Measurements from ENCODE around the gene GPR137B.
"Not testable (repeated sequence)": the region's sequence is repeated elsewhere in the genome, so short reads cannot be mapped to it uniquely, and the experiment has no call there.

Gene GPR137B

GRCh38 chr1:236147521-236148469 lies 5.5 kb downstream of the GPR137B start:
- Mint-ChIP-seq H3K27me3 (no peaks in the 10 kb centered on the region), H3K4me3 (no peak overlapping the region), H3K27ac (no peak overlapping the region), H3K9me3 (ENCODE audit: low read depth) (no peaks in the 10 kb centered on the region), H3K36me3 (no peaks in the 10 kb centered on the region), H3K4me1 (ENCODE audit: low read depth) (peaks cover 51% of the 10 kb centered on the region)

- H3K4me1 Mint-ChIP-seq (ENCODE audit: low read depth), result peaks cover 48% of the 10 kb centered on the region
- H3K27me3 Mint-ChIP-seq, result no peaks in the 10 kb centered on the region
- no peak overlapping the region for H3K4me3 Mint-ChIP-seq
- no peaks in the 10 kb centered on the region for H3K9me3 Mint-ChIP-seq (ENCODE audit: low read depth)
- H3K27ac Mint-ChIP-seq, result no peak overlapping the region
- H3K36me3 Mint-ChIP-seq, result no peaks in the 10 kb centered on the region
Observed at GRCh38 chr1:236148470-236148845, 6.1 kb downstream of the GPR137B start.

GRCh38 chr1:236149003-236149595 lies 6.8 kb downstream of the GPR137B start:
- Mint-ChIP-seq H3K36me3 (no peaks in the 10 kb centered on the region), H3K9me3 (ENCODE audit: low read depth) (no peaks in the 10 kb centered on the region), H3K4me1 (ENCODE audit: low read depth) (peaks cover 41% of the 10 kb centered on the region), H3K27me3 (no peaks in the 10 kb centered on the region), H3K4me3 (no peak overlapping the region), H3K27ac (no peak overlapping the region)

GRCh38 chr1:236149696-236150228 lies 7.4 kb downstream of the GPR137B start:
- no peaks in the 10 kb centered on the region for H3K36me3 Mint-ChIP-seq
- H3K4me1 Mint-ChIP-seq (ENCODE audit: low read depth), result peaks cover 35% of the 10 kb centered on the region
- H3K27ac Mint-ChIP-seq, result no peak overlapping the region

GRCh38 chr1:236150311-236150955 lies 8.1 kb downstream of the GPR137B start:
- H3K36me3 Mint-ChIP-seq, result no peaks in the 10 kb centered on the region
- H3K27me3 Mint-ChIP-seq, result no peaks in the 10 kb centered on the region
- H3K9me3 Mint-ChIP-seq (ENCODE audit: low read depth), result no peaks in the 10 kb centered on the region
- H3K4me1 Mint-ChIP-seq (ENCODE audit: low read depth), result peaks cover 31% of the 10 kb centered on the region
- no peak overlapping the region for H3K4me3 Mint-ChIP-seq
- H3K27ac Mint-ChIP-seq, result no peak overlapping the region

More at GRCh38 chr1:236149696-236150228, 7.4 kb downstream of the GPR137B start:
- Mint-ChIP-seq H3K4me3 (no peak overlapping the region), H3K9me3 (ENCODE audit: low read depth) (no peaks in the 10 kb centered on the region), H3K27me3 (no peaks in the 10 kb centered on the region)

GRCh38 chr1:236150986-236151385 lies 8.6 kb downstream of the GPR137B start:
- no peak overlapping the region for H3K4me3 Mint-ChIP-seq
- no peaks in the 10 kb centered on the region for H3K27me3 Mint-ChIP-seq
- H3K36me3 Mint-ChIP-seq, result no peaks in the 10 kb centered on the region
- peaks cover 32% of the 10 kb centered on the region for H3K4me1 Mint-ChIP-seq (ENCODE audit: low read depth)
- H3K27ac Mint-ChIP-seq, result no peak overlapping the region
- no peaks in the 10 kb centered on the region for H3K9me3 Mint-ChIP-seq (ENCODE audit: low read depth)

- H3K36me3 Mint-ChIP-seq, result no peaks in the 10 kb centered on the region
- peaks cover 30% of the 10 kb centered on the region for H3K4me1 Mint-ChIP-seq (ENCODE audit: low read depth)
- H3K4me3 Mint-ChIP-seq, result no peak overlapping the region
- H3K9me3 Mint-ChIP-seq (ENCODE audit: low read depth), result no peaks in the 10 kb centered on the region
- no peaks in the 10 kb centered on the region for H3K27me3 Mint-ChIP-seq
- no peak overlapping the region for H3K27ac Mint-ChIP-seq
Observed at GRCh38 chr1:236151739-236152424, 9.5 kb downstream of the GPR137B start.

GRCh38 chr1:236154126-236154525 lies 11.8 kb downstream of the GPR137B start:
- Mint-ChIP-seq H3K36me3 (peaks cover 3% of the 10 kb centered on the region), H3K4me3 (no peak overlapping the region), H3K27me3 (no peaks in the 10 kb centered on the region), H3K27ac (no peak overlapping the region), H3K4me1 (ENCODE audit: low read depth) (peaks cover 23% of the 10 kb centered on the region), H3K9me3 (ENCODE audit: low read depth) (no peaks in the 10 kb centered on the region)

GRCh38 chr1:236154671-236155398 lies 12.5 kb downstream of the GPR137B start:
- no peak overlapping the region for H3K4me3 Mint-ChIP-seq
- no peaks in the 10 kb centered on the region for H3K27me3 Mint-ChIP-seq
- H3K4me1 Mint-ChIP-seq (ENCODE audit: low read depth), result peaks cover 19% of the 10 kb centered on the region
- H3K27ac Mint-ChIP-seq, result no peak overlapping the region
- no peaks in the 10 kb centered on the region for H3K9me3 Mint-ChIP-seq (ENCODE audit: low read depth)
- peaks cover 3% of the 10 kb centered on the region for H3K36me3 Mint-ChIP-seq

- H3K27me3 Mint-ChIP-seq, result no peaks in the 10 kb centered on the region
- H3K4me1 Mint-ChIP-seq (ENCODE audit: low read depth), result peaks cover 14% of the 10 kb centered on the region
- no peaks in the 10 kb centered on the region for H3K9me3 Mint-ChIP-seq (ENCODE audit: low read depth)
- no peak overlapping the region for H3K4me3 Mint-ChIP-seq
- H3K36me3 Mint-ChIP-seq, result peaks cover 3% of the 10 kb centered on the region
- no peak overlapping the region for H3K27ac Mint-ChIP-seq
Observed at GRCh38 chr1:236155399-236155767, 13.0 kb downstream of the GPR137B start.

GRCh38 chr1:236155841-236156503 lies 13.6 kb downstream of the GPR137B start:
- Mint-ChIP-seq H3K27ac (no peak overlapping the region), H3K4me3 (no peak overlapping the region), H3K27me3 (no peaks in the 10 kb centered on the region), H3K36me3 (peaks cover 5% of the 10 kb centered on the region), H3K9me3 (ENCODE audit: low read depth) (no peaks in the 10 kb centered on the region), H3K4me1 (ENCODE audit: low read depth) (peaks cover 14% of the 10 kb centered on the region)

- H3K27me3 Mint-ChIP-seq, result no peaks in the 10 kb centered on the region
- H3K36me3 Mint-ChIP-seq, result peaks cover 10% of the 10 kb centered on the region
- no peak overlapping the region for H3K27ac Mint-ChIP-seq
- H3K4me3 Mint-ChIP-seq, result no peak overlapping the region
- H3K4me1 Mint-ChIP-seq (ENCODE audit: low read depth), result peaks cover 14% of the 10 kb centered on the region
- peaks cover 3% of the 10 kb centered on the region for H3K9me3 Mint-ChIP-seq (ENCODE audit: low read depth)
Observed at GRCh38 chr1:236156512-236157208, 14.3 kb downstream of the GPR137B start.

- not testable (repeated sequence) for H3K4me3 Mint-ChIP-seq; H3K9me3 Mint-ChIP-seq (ENCODE audit: low read depth); H3K27me3 Mint-ChIP-seq; H3K27ac Mint-ChIP-seq
- H3K4me1 Mint-ChIP-seq (ENCODE audit: low read depth), result peaks cover 14% of the 10 kb centered on the region
- peaks cover 18% of the 10 kb centered on the region for H3K36me3 Mint-ChIP-seq
Observed at GRCh38 chr1:236158072-236158471, 15.7 kb downstream of the GPR137B start.

All from activated naive CD8-positive, alpha-beta T cell (primary cell).